ENCODE data around the gene NDFIP1. TPM values are rescaled to one million over a fixed set of nuclear protein-coding genes. Genes with fewer than 3 reads are reported as not detected.

The NDFIP1 gene
- total RNA-seq, 3 donors from 2014 or later: 115 to 135 (median 117) TPM

DNA sequence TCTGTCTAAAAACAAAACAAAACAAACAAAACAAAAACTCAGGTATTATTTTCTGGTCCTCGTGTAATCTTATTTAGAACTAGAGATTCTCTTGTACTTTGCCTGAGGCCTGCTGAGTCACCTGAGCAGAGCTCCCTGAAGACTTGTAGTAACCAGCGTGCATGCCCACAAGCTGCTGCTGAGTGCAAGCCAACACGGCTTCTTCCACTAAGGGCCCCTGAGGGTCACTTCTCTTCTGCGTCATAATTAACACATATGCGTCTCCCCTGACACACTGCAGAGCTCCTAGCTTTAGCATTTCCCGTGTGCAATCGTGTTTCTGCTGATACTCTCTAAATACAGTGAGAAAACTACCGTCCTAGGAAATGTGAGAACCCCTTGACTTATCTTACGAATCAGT is 10.9 kb upstream of the NDFIP1 start:
- Histone ChIP-seq H3K27ac (no peak overlapping the region), H3K4me1 (no peaks in the 10 kb centered on the region), H3K9me3 (no peaks in the 10 kb centered on the region), H3K4me3 (no peak overlapping the region), H3K27me3 (no peaks in the 10 kb centered on the region), H3K36me3 (no peaks in the 10 kb centered on the region)
- intact Hi-C loops (cut with DNase I; ENCODE audit: low total_unique reads): no loop called here
- no peak for TF ChIP-seq POLR2AphosphoS5 (IDR thresholded peaks at IDR 0.05)
- TF ChIP-seq POLR2A (IDR thresholded peaks at IDR 0.05): no peak
- no peak for TF ChIP-seq CTCF (IDR thresholded peaks at IDR 0.05)
- DNase-seq (ENCODE audit: low spot score in 2 of 2): no peak

DNA sequence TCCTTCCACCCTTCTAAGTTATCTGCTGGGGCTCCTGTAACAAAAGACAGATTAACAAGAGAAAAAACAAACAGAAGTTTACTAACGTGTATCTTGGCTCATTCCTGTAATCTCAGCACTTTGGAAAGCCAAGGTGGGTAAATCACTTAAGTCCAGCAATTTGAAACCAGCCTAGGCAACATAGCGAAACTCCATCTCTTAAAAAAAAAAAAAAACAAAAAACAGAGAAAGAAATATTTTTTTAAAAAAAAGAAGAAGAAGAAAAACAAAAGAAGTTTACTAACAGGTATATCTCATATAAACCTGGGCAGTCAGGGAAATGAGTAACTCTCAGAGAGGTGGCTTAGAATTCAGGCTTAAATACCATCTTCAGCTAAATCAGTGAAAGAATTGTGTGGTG is 10.3 kb upstream of the NDFIP1 start:
- no peak overlapping the region for H3K4me3 ChIP-seq

DNA sequence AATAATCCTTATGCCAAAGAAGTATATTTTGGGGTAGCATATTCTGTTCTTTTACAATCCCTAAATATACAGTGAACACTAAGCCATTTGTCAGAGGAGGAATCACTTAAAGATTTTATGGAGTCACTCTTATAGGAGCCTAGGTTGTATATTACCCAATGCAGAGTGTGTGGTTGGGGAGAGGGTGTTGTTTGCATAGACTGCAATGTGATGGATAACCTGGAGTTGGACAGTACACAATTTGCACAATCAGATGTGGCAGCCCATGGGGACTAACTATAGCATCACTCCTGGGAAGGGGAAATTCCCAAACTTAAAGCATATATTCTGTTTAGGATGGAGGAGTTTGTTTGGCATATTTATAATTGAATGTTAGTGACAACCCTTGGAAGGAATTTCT is 9.6 kb upstream of the NDFIP1 start:
- Histone ChIP-seq H3K9me3 (no peaks in the 10 kb centered on the region), H3K36me3 (no peaks in the 10 kb centered on the region), H3K27me3 (no peaks in the 10 kb centered on the region), H3K27ac (no peak overlapping the region), H3K4me3 (no peak overlapping the region), H3K4me1 (no peaks in the 10 kb centered on the region)
- no peak for TF ChIP-seq POLR2AphosphoS5 (IDR thresholded peaks at IDR 0.05)
- no peak for TF ChIP-seq CTCF (IDR thresholded peaks at IDR 0.05)
- intact Hi-C loops (cut with DNase I; ENCODE audit: low total_unique reads): no loop called here
- DNase-seq (ENCODE audit: low spot score in 2 of 2): no peak

More for the DNA sequence above, 10.3 kb upstream of the NDFIP1 start:
- Histone ChIP-seq H3K9me3 (no peaks in the 10 kb centered on the region), H3K27me3 (no peaks in the 10 kb centered on the region), H3K36me3 (no peaks in the 10 kb centered on the region), H3K27ac (no peak overlapping the region), H3K4me1 (no peaks in the 10 kb centered on the region)
- intact Hi-C loops (cut with DNase I; ENCODE audit: low total_unique reads): no loop called here
- no peak for DNase-seq (ENCODE audit: low spot score in 2 of 2)
- TF ChIP-seq CTCF (IDR thresholded peaks at IDR 0.05): no peak
- TF ChIP-seq POLR2AphosphoS5 (IDR thresholded peaks at IDR 0.05): no peak
- TF ChIP-seq POLR2A (IDR thresholded peaks at IDR 0.05): no peak

DNA sequence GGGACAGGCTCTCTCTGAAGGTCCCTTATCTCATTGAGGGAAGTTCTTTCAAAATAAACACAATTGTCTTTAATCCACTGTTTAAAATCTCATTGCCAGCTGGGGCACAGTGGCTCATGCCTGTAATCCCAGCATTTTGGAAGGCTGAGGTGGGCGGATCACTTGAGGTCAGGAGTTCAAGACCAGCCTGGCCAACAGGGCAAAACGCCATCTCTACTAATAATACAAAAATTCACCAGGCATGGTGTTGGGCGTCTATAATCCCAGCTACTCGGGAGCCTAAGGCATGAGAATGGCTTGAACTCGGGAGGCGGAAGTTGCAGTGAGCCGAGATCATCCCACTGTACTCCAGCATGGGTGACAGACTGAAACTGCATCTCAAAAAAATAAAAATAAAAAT is 8.3 kb upstream of the NDFIP1 start:
- Histone ChIP-seq H3K27ac (no peak overlapping the region), H3K4me3 (no peak overlapping the region), H3K36me3 (no peaks in the 10 kb centered on the region), H3K27me3 (no peaks in the 10 kb centered on the region), H3K9me3 (no peaks in the 10 kb centered on the region), H3K4me1 (no peaks in the 10 kb centered on the region)
- intact Hi-C loops (cut with DNase I; ENCODE audit: low total_unique reads): no loop called here
- TF ChIP-seq CTCF (IDR thresholded peaks at IDR 0.05) (no peak), POLR2A (IDR thresholded peaks at IDR 0.05) (no peak), POLR2AphosphoS5 (IDR thresholded peaks at IDR 0.05) (no peak)
- no peak for DNase-seq (ENCODE audit: low spot score in 2 of 2)

GRCh38 chr5:142102980-142103740 is 5.4 kb upstream of the NDFIP1 start:
- Histone ChIP-seq H3K4me1 (no peaks in the 10 kb centered on the region), H3K27me3 (no peaks in the 10 kb centered on the region), H3K4me3 (no peak overlapping the region), H3K27ac (no peak overlapping the region), H3K9me3 (no peaks in the 10 kb centered on the region), H3K36me3 (no peaks in the 10 kb centered on the region)
- TF ChIP-seq CTCF (IDR thresholded peaks at IDR 0.05) (no peak), POLR2A (IDR thresholded peaks at IDR 0.05) (no peak), POLR2AphosphoS5 (IDR thresholded peaks at IDR 0.05) (no peak)
- DNase-seq (ENCODE audit: low spot score in 2 of 2): no peak
- intact Hi-C loops (cut with DNase I; ENCODE audit: low total_unique reads): no loop called here

All from breast epithelium (tissue), 4 donors.